GM19324 (cell line): ENCODE data around the gene EYA4.

ENCODE experiments used
- ATAC-seq: cut with Tn5 transposase; IDR thresholded peaks from one replicate; pipeline ENCODE4 v1.9.1; 2021; ENCODE audit warnings: mild to moderate bottlenecking, moderate library complexity; ENCODE audit not compliant: unreplicated experiment, low FRiP score

Gene EYA4

GRCh38 chr6:133502441-133503335 lies 261.5 kb downstream of the EYA4 start:
- ATAC-seq, result no peak

- ATAC-seq, result no peak
Observed at GRCh38 chr6:133503336-133503729, 262.2 kb downstream of the EYA4 start.

GRCh38 chr6:133504158-133504557 lies 263.0 kb downstream of the EYA4 start:
- no peak for ATAC-seq

GRCh38 chr6:133504761-133505160 lies 263.6 kb downstream of the EYA4 start:
- ATAC-seq, result no peak

- no peak for ATAC-seq
Observed at GRCh38 chr6:133505681-133506080, 264.5 kb downstream of the EYA4 start.

- no peak for ATAC-seq
Observed at GRCh38 chr6:133512410-133513016, 271.4 kb downstream of the EYA4 start.

- no peak for ATAC-seq
Observed at GRCh38 chr6:133523816-133524215, 282.7 kb downstream of the EYA4 start.

- no peak for ATAC-seq
Observed at GRCh38 chr6:133526436-133526835, 285.3 kb downstream of the EYA4 start.

- ATAC-seq, result no peak
Observed at GRCh38 chr6:133528566-133528965, 287.4 kb downstream of the EYA4 start.

GRCh38 chr6:133532908-133533307 lies 291.8 kb downstream of the EYA4 start:
- no peak for ATAC-seq

GRCh38 chr6:133539502-133540259 lies 298.5 kb downstream of the EYA4 start:
- ATAC-seq, result no peak

- ATAC-seq, result no peak
Observed at GRCh38 chr6:133540361-133540760, 299.2 kb downstream of the EYA4 start.

- ATAC-seq, result no peak
Observed at GRCh38 chr6:133541040-133541439, 299.9 kb downstream of the EYA4 start.

- ATAC-seq, result no peak
Observed at GRCh38 chr6:133542056-133542821, 301.1 kb downstream of the EYA4 start.

GRCh38 chr6:133544419-133544818 lies 303.3 kb downstream of the EYA4 start:
- no peak for ATAC-seq

GRCh38 chr6:133546098-133546497 lies 304.9 kb downstream of the EYA4 start:
- ATAC-seq, result no peak

GRCh38 chr6:133547136-133547535 lies 306.0 kb downstream of the EYA4 start:
- ATAC-seq, result no peak

- no peak for ATAC-seq
Observed at GRCh38 chr6:133548423-133549159, 307.4 kb downstream of the EYA4 start.

- ATAC-seq, result no peak
Observed at GRCh38 chr6:133549371-133549801, 308.2 kb downstream of the EYA4 start.

GRCh38 chr6:133550026-133550425 lies 308.9 kb downstream of the EYA4 start:
- no peak for ATAC-seq
